Neural cell (in vitro differentiated cells): ENCODE measurements around the gene LUC7L3. TPM values are rescaled to one million over a fixed set of nuclear protein-coding genes. Genes with fewer than 3 reads are reported as not detected.

Experiments
- H2AFZ ChIP-seq: fragments of 200-600, 300-800 bp; sonication (generic), shearing (Covaris generic); 2 replicates; pipeline ENCODE4 v1.6.0; 2014; ENCODE audit warnings: low read depth, mild to moderate bottlenecking, antibody characterized with exemption, low read length, moderate library complexity
- H3F3A ChIP-seq: fragments of 200-600 bp; shearing (Covaris generic); 2 replicates; pipeline ENCODE4 v1.6.1; 2016; ENCODE audit warnings: mild to moderate bottlenecking, moderate library complexity, mixed read lengths, antibody characterized with exemption, low read length; ENCODE audit not compliant: insufficient read depth, poor library complexity, severe bottlenecking
- H3K27ac ChIP-seq: fragments of 200-600, 300-800 bp; sonication (generic), shearing (Covaris generic); 2 replicates; pipeline ENCODE4 v1.5.1; 2014; ENCODE audit warnings: mild to moderate bottlenecking, low read length, moderate library complexity
- H3K27me3 ChIP-seq: fragments of 300-800, 200-600 bp; sonication (generic), shearing (Covaris generic); 2 replicates; pipeline ENCODE4 v1.6.0; 2014; ENCODE audit warnings: mild to moderate bottlenecking, low read depth, low read length, moderate library complexity; ENCODE audit not compliant: insufficient read depth
- H3K36me3 ChIP-seq: fragments of 300-800, 200-600 bp; sonication (generic), shearing (Covaris generic); 2 replicates; pipeline ENCODE4 v1.5.1; 2014; ENCODE audit warnings: mild to moderate bottlenecking, antibody characterized with exemption, low read length, moderate library complexity; ENCODE audit not compliant: insufficient read depth
- H3K4me2 ChIP-seq: fragments of 300-800, 200-600 bp; sonication (generic), shearing (Covaris generic); 2 replicates; pipeline ENCODE4 v1.6.0; 2014; ENCODE audit warnings: mild to moderate bottlenecking, low read length
- H3K4me3 ChIP-seq: fragments of 300-800, 200-600 bp; sonication (generic), shearing (Covaris generic); 2 replicates; pipeline ENCODE4 v1.5.1; 2014; ENCODE audit warnings: mild to moderate bottlenecking, low read length, moderate library complexity
- H3K79me2 ChIP-seq: fragments of 200-600 bp; shearing (Covaris generic); replicated peaks from 2 replicates; pipeline ENCODE4 v1.6.0; 2014; ENCODE audit warnings: mild to moderate bottlenecking, low read length, moderate library complexity; ENCODE audit not compliant: insufficient read depth
- H3K9ac ChIP-seq: fragments of 300-800, 200-600 bp; sonication (generic), shearing (Covaris generic); 2 replicates; pipeline ENCODE4 v1.6.1; 2016; ENCODE audit warnings: mild to moderate bottlenecking, low read length, mixed read lengths
- H3K9me2 ChIP-seq: fragments of 200-600 bp; shearing (Covaris generic); 2 replicates; pipeline ENCODE4 v1.6.1; 2016; ENCODE audit warnings: mild to moderate bottlenecking, low read length, mixed read lengths; ENCODE audit not compliant: insufficient read depth
- H3K9me3 ChIP-seq: fragments of 200-600, 300-800 bp; sonication (generic), shearing (Covaris generic); 2 replicates; pipeline ENCODE4 v1.6.1; 2016; ENCODE audit warnings: mild to moderate bottlenecking, mixed run types, low read length, moderate library complexity, mixed read lengths
- H4K20me1 ChIP-seq: fragments of 200-600 bp; shearing (Covaris generic); 2 replicates; pipeline ENCODE4 v1.6.1; 2016; ENCODE audit warnings: mild to moderate bottlenecking, mixed run types; ENCODE audit not compliant: insufficient read depth
- CTCF ChIP-seq: fragments of 450-650 bp; IDR thresholded peaks from 2 replicates; pipeline ENCODE4 v1.5.1; 2014; ENCODE audit warnings: antibody characterized with exemption, mild to moderate bottlenecking, moderate library complexity; ENCODE audit not compliant: poor library complexity, severe bottlenecking
- EP300 ChIP-seq: fragments of 450-650 bp; conservative IDR thresholded peaks from 2 replicates; pipeline ENCODE4 v1.6.1; 2014; ENCODE audit warnings: antibody characterized with exemption, mild to moderate bottlenecking, moderate library complexity; ENCODE audit not compliant: poor library complexity, severe bottlenecking
- EZH2 ChIP-seq: fragments of 200-600, 300-800 bp; shearing (Covaris generic), sonication (generic); IDR thresholded peaks from 2 replicates; pipeline ENCODE4 v1.6.1; 2014; ENCODE audit warnings: antibody characterized with exemption, low read length, borderline replicate concordance, mild to moderate bottlenecking; ENCODE audit not compliant: insufficient read depth, poor library complexity, severe bottlenecking
- MXI1 ChIP-seq: fragments of 450-650 bp; conservative IDR thresholded peaks from 2 replicates; pipeline ENCODE4 v1.6.1; 2014; ENCODE audit warnings: antibody characterized with exemption, mild to moderate bottlenecking; ENCODE audit not compliant: poor library complexity, severe bottlenecking
- POLR2AphosphoS5 ChIP-seq: IDR thresholded peaks from 2 replicates; pipeline ENCODE4 v1.6.1; 2012
- RAD21 ChIP-seq: fragments of 450-650 bp; conservative IDR thresholded peaks from 2 replicates; pipeline ENCODE4 v1.6.1; 2014; ENCODE audit warnings: antibody characterized with exemption, mild to moderate bottlenecking, moderate library complexity
- REST ChIP-seq: IDR thresholded peaks from 2 replicates; pipeline ENCODE4 v1.6.1; 2012; ENCODE audit warnings: borderline replicate concordance
- SMC3 ChIP-seq: fragments of 450-650 bp; conservative IDR thresholded peaks from 2 replicates; pipeline ENCODE4 v1.6.1; 2014; ENCODE audit warnings: antibody characterized with exemption, mild to moderate bottlenecking, moderate library complexity; ENCODE audit not compliant: poor library complexity
- TAF1 ChIP-seq: IDR thresholded peaks from 2 replicates; pipeline ENCODE4 v1.6.1; 2012; ENCODE audit warnings: low read depth
- polyA plus RNA-seq: library from polyadenylated mRNA; depleted of rRNA; stranded (reverse); fragments of >200 nt; gene quantifications from 2 replicates; pipeline ENCODE4 v1.2.3, GENCODE V29; 2014

The LUC7L3 gene
- polyA plus RNA-seq, 1 donor from 2014 or later, result 677 TPM

- Histone ChIP-seq H3K4me2 (no peak overlapping the region), H3K9ac (no peak overlapping the region), H3F3A (no peaks in the 10 kb centered on the region), H4K20me1 (no peaks in the 10 kb centered on the region), H3K4me3 (no peak overlapping the region), H2AFZ (no peak overlapping the region), H3K36me3 (no peaks in the 10 kb centered on the region), H3K27ac (no peak overlapping the region), H3K9me3 (no peaks in the 10 kb centered on the region), H3K79me2 (peaks cover 12% of the 10 kb centered on the region), H3K9me2 (no peaks in the 10 kb centered on the region), H3K27me3 (no peaks in the 10 kb centered on the region)
- TF ChIP-seq MXI1, result no peak
- TF ChIP-seq TAF1, result no peak
- no peak for TF ChIP-seq POLR2AphosphoS5
- no peak for TF ChIP-seq CTCF
- TF ChIP-seq EP300, result no peak
These were observed 6.8 kb upstream of the LUC7L3 start for GRCh38 chr17:50712641-50713040.

GRCh38 chr17:50715471-50715870 is 3.9 kb upstream of the LUC7L3 start:
- no peak for TF ChIP-seq MXI1
- no peak for TF ChIP-seq EP300
- no peak for TF ChIP-seq SMC3
- no peak for TF ChIP-seq CTCF
- TF ChIP-seq EZH2, result no peak
- no peak for TF ChIP-seq REST
- no peak for TF ChIP-seq POLR2AphosphoS5
- no peak for TF ChIP-seq TAF1
- TF ChIP-seq RAD21, result no peak
- peaks cover 6% of the 10 kb centered on the region for H3F3A ChIP-seq

More at GRCh38 chr17:50715471-50715870, 3.9 kb upstream of the LUC7L3 start:
- H3K4me2 ChIP-seq, result no peak overlapping the region
- peaks cover 1% of the 10 kb centered on the region for H4K20me1 ChIP-seq
- H3K79me2 ChIP-seq, result peaks cover 8% of the 10 kb centered on the region
- H3K9me2 ChIP-seq, result no peaks in the 10 kb centered on the region
- no peaks in the 10 kb centered on the region for H3K9me3 ChIP-seq
- no peaks in the 10 kb centered on the region for H3K27me3 ChIP-seq
- no peaks in the 10 kb centered on the region for H3K36me3 ChIP-seq
- no peak overlapping the region for H3K27ac ChIP-seq
- no peak overlapping the region for H3K4me3 ChIP-seq
- H3K9ac ChIP-seq, result no peak overlapping the region
- H2AFZ ChIP-seq, result no peak overlapping the region
